ENCODE measurements around the gene MTR. TPM values are rescaled to one million over a fixed set of nuclear protein-coding genes. Genes with fewer than 3 reads are reported as not detected.

Gene MTR
- total and polyA plus RNA-seq, 12 donors: 5.2 to 100 (median 65.4) TPM

DNA sequence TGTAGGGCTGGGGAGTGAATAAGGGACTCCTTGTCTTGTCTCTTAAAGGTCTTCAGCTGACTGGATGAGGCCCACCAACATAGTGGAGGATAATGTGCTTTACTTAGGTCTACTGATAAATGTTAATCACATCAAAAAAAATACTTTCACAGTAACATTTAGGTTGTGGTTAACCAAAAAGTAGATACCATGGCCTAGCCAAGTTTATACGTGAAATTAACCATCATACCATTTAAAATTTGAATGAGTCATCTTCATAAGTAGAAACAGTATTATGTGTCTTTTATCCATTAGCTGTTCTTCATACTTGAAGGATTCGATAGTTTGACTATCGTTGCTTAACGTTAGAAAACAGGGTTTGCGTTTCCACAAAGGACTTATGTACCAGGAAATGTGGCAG lies 80.9 kb downstream of the MTR start:
- peaks cover 0 to 24% (median 11%) of the 10 kb centered on the region in 9 donors for H3K4me1 ChIP-seq
- ATAC-seq: no peak
- intact Hi-C loops (cut with DNase I): no loop called here
- no peak overlapping the region for H3K4me3 ChIP-seq
- H3K27ac ChIP-seq: no peak overlapping the region
- H3K27me3 ChIP-seq: no peaks in the 10 kb centered on the region
- TF ChIP-seq, protein P1, sequence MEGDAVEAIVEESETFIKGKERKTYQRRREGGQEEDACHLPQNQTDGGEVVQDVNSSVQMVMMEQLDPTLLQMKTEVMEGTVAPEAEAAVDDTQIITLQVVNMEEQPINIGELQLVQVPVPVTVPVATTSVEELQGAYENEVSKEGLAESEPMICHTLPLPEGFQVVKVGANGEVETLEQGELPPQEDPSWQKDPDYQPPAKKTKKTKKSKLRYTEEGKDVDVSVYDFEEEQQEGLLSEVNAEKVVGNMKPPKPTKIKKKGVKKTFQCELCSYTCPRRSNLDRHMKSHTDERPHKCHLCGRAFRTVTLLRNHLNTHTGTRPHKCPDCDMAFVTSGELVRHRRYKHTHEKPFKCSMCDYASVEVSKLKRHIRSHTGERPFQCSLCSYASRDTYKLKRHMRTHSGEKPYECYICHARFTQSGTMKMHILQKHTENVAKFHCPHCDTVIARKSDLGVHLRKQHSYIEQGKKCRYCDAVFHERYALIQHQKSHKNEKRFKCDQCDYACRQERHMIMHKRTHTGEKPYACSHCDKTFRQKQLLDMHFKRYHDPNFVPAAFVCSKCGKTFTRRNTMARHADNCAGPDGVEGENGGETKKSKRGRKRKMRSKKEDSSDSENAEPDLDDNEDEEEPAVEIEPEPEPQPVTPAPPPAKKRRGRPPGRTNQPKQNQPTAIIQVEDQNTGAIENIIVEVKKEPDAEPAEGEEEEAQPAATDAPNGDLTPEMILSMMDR (IDR thresholded peaks at IDR 0.05): no peak
- no peaks in the 10 kb centered on the region for H3K9me3 ChIP-seq
- peaks cover 0 to 79% (median 21%) of the 10 kb centered on the region in 9 donors for H3K36me3 ChIP-seq
- no peak for DNase-seq
- WGBS, 2 donors: 95 to 96% methylated on average over 5 of the region's 5 CpGs

DNA sequence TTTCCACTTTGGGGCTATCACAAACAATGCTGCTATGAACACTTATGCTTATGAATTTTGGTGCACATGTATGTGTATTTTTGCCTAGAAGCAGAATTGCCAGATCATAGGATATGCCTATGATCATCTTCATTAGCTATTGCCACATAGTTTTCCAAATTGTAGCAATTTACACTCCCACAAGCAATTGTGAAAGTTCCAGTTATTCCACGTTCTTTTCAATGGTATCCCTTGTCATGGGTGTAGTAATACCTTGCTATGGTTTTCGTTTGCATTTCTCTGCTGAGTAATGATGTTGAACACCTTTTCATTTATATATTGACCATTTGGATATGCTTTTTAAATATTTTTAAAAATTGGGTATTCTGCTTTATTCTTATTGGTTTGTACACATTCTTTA lies 82.6 kb downstream of the MTR start:
- Histone ChIP-seq H3K27ac (no peak overlapping the region), H3K27me3 (no peaks in the 10 kb centered on the region), H3K4me1 (peaks cover 0 to 12% (median under 1%) of the 10 kb centered on the region in 9 donors), H3K4me3 (no peak overlapping the region), H3K9me3 (no peaks in the 10 kb centered on the region), H3K36me3 (peaks cover 0 to 85% (median 21%) of the 10 kb centered on the region in 9 donors)
- TF ChIP-seq, protein P1 (IDR thresholded peaks at IDR 0.05): no peak
- DNase-seq (no peak), ATAC-seq (no peak)
- 87 to 94% methylated on average over 2 of the region's 2 CpGs for WGBS, 2 donors
- intact Hi-C loops (cut with DNase I): no loop called here

DNA sequence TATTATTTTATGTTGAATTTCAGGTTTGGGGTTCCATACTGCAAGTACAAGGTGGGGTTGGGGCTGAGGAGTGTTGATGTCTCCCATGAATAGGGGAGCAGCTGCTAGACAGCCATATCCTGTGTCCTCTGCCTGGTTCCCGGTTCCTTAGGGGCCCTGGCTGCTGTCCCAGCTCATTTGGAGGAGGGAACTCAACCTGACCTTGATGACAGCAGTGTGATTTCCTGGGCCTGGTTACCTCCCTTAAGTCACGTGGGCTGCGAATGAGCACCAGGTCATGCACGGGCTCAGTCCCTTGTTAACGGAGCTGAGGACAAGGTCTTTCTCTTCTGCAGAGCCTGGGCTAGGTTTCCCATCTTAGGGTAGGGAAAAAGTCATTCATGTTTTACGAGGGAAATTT lies 85.1 kb downstream of the MTR start:
- intact Hi-C loops (cut with DNase I): no loop called here
- Histone ChIP-seq H3K27ac (peak overlapping the region in 7 of 10 donors; percentile 2 to 68 (median 45)), H3K9me3 (no peaks in the 10 kb centered on the region), H3K4me3 (no peak overlapping the region), H3K27me3 (no peaks in the 10 kb centered on the region), H3K36me3 (peaks cover 0 to 88% (median 23%) of the 10 kb centered on the region in 9 donors), H3K4me1 (peaks cover 0 to 12% (median 0%) of the 10 kb centered on the region in 9 donors)
- peak; percentile 74 to 96 (median 90) for ATAC-seq
- TF ChIP-seq, protein P1 (IDR thresholded peaks at IDR 0.05): no peak
- WGBS, 2 donors: 32 to 39% methylated on average over 6 of the region's 6 CpGs
- DNase-seq: peak; percentile 54 to 61

DNA sequence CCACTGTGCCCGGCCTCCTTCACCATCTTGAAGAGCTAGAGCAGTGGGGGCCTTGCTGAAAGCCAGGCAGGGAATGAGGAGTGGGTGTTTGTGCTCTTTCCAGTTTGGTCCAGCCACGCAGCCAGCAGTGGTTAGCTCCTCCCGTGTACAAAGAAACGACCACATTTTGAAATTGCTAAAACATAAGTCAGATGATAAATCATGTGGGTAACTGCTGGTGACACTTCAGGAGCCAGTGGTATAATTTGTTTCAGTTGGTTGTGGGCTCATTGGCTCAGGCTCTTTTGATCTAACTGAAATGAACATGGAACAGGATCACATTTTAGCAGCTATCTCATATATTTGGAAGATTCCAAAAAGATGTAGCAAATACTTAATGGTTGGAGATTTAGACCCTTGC lies 87.6 kb downstream of the MTR start:
- Histone ChIP-seq H3K4me3 (no peak overlapping the region), H3K36me3 (peaks cover 0 to 88% (median 21%) of the 10 kb centered on the region in 9 donors), H3K27ac (no peak overlapping the region), H3K4me1 (peaks cover 0 to 23% (median 0%) of the 10 kb centered on the region in 9 donors), H3K9me3 (no peaks in the 10 kb centered on the region), H3K27me3 (no peaks in the 10 kb centered on the region)
- intact Hi-C loops (cut with DNase I): no loop called here
- ATAC-seq (no peak), DNase-seq (no peak)
- TF ChIP-seq, protein P1 (IDR thresholded peaks at IDR 0.05): no peak
- 63 to 90% methylated on average over 4 of the region's 4 CpGs for WGBS, 2 donors

All from heart right ventricle (tissue), 16 donors.